Loucy (cell line): ENCODE data around the gene SHC1.

Experiments used
- H2AFZ ChIP-seq: fragments of 200-600 bp; sonication (generic); 2 replicates; pipeline ENCODE4 v1.6.0; 2016; ENCODE audit warnings: antibody characterized with exemption, mild to moderate bottlenecking, low read length, moderate library complexity
- H3F3A ChIP-seq: fragments of 200-600 bp; 2 replicates; pipeline ENCODE4 v1.6.0; 2016; ENCODE audit warnings: antibody characterized with exemption, low read depth, mild to moderate bottlenecking
- H3K27me3 ChIP-seq: fragments of 200-600 bp; sonication (generic); 2 replicates; pipeline ENCODE4 v1.6.1; 2014; ENCODE audit warnings: low read length, mild to moderate bottlenecking; ENCODE audit not compliant: insufficient read depth, poor library complexity, severe bottlenecking
- H3K36me3 ChIP-seq: fragments of 200-600 bp; sonication (generic); 2 replicates; pipeline ENCODE4 v1.6.1; 2016; ENCODE audit warnings: low read length; ENCODE audit not compliant: insufficient read depth
- H3K4me1 ChIP-seq: fragments of 200-600 bp; sonication (generic); 2 replicates; pipeline ENCODE4 v1.5.1; 2014; ENCODE audit warnings: low read length, mild to moderate bottlenecking; ENCODE audit not compliant: insufficient read depth, poor library complexity, severe bottlenecking
- H3K4me2 ChIP-seq: fragments of 200-600 bp; sonication (generic); 2 replicates; pipeline ENCODE4 v1.6.0; 2014; ENCODE audit warnings: antibody characterized with exemption, low read length, low read depth, mild to moderate bottlenecking; ENCODE audit not compliant: poor library complexity, severe bottlenecking
- H3K4me3 ChIP-seq: fragments of 200-600 bp; sonication (generic); 2 replicates; pipeline ENCODE4 v1.5.1; 2014; ENCODE audit warnings: low read length, mild to moderate bottlenecking, mixed read lengths; ENCODE audit not compliant: poor library complexity, severe bottlenecking
- H3K79me2 ChIP-seq: fragments of 200-600 bp; sonication (generic); 2 replicates; pipeline ENCODE4 v1.6.1; 2014; ENCODE audit warnings: low read length; ENCODE audit not compliant: insufficient read depth
- H3K9ac ChIP-seq: fragments of 200-600 bp; sonication (generic); 2 replicates; pipeline ENCODE4 v1.6.0; 2014; ENCODE audit warnings: mild to moderate bottlenecking, low read depth, low read length, moderate library complexity; ENCODE audit not compliant: poor library complexity, severe bottlenecking
- H3K9me2 ChIP-seq: fragments of 200-600 bp; sonication (generic); replicated peaks from 2 replicates; pipeline ENCODE4 v1.6.1; 2016; ENCODE audit warnings: low read depth, low read length, mixed read lengths
- H3K9me3 ChIP-seq: fragments of 200-600 bp; sonication (generic); 2 replicates; pipeline ENCODE4 v1.6.1; 2014; ENCODE audit warnings: mild to moderate bottlenecking, antibody characterized with exemption, low read length, low read depth; ENCODE audit not compliant: insufficient read depth
- H4K20me1 ChIP-seq: fragments of 200-600 bp; sonication (generic); 2 replicates; pipeline ENCODE4 v1.6.0; 2014; ENCODE audit warnings: antibody characterized with exemption, low read length, mild to moderate bottlenecking; ENCODE audit not compliant: insufficient read depth, poor library complexity, severe bottlenecking
- CTCF ChIP-seq: fragments of 200-600 bp; sonication (generic); conservative IDR thresholded peaks from 2 replicates; pipeline ENCODE4 v1.5.1; 2014; ENCODE audit warnings: mild to moderate bottlenecking, antibody characterized with exemption, low read length
- EZH2phosphoT487 ChIP-seq: fragments of 200-600 bp; IDR thresholded peaks from 2 replicates; pipeline ENCODE4 v1.6.1; 2018; ENCODE audit warnings: antibody characterized with exemption, mild to moderate bottlenecking, moderate library complexity, borderline replicate concordance

The SHC1 gene

GRCh38 chr1:155000411-155000725 lies 29.8 kb upstream of the SHC1 start:
- Histone ChIP-seq H3K9me3 (no peaks in the 10 kb centered on the region), H3K4me1 (peaks cover 35% of the 10 kb centered on the region), H2AFZ (no peak overlapping the region), H3K4me3 (peak overlapping the region; percentile 81), H3K9ac (peak overlapping the region; percentile 81), H3K9me2 (no peaks in the 10 kb centered on the region), H3F3A (peaks cover 21% of the 10 kb centered on the region), H3K4me2 (peak overlapping the region; percentile 92), H4K20me1 (no peaks in the 10 kb centered on the region), H3K79me2 (no peaks in the 10 kb centered on the region), H3K27me3 (no peaks in the 10 kb centered on the region), H3K36me3 (no peaks in the 10 kb centered on the region)
- TF ChIP-seq EZH2phosphoT487 (no peak), CTCF (no peak)

GRCh38 chr1:154999571-155000410 lies 29.2 kb upstream of the SHC1 start:
- Histone ChIP-seq H4K20me1 (no peaks in the 10 kb centered on the region), H3K9me2 (no peaks in the 10 kb centered on the region), H3K79me2 (no peaks in the 10 kb centered on the region), H3K4me2 (peak overlapping the region; percentile 92), H3K4me1 (peaks cover 32% of the 10 kb centered on the region), H2AFZ (peak overlapping the region; percentile 34), H3F3A (peaks cover 21% of the 10 kb centered on the region), H3K36me3 (no peaks in the 10 kb centered on the region), H3K4me3 (peak overlapping the region; percentile 81), H3K9me3 (no peaks in the 10 kb centered on the region), H3K27me3 (no peaks in the 10 kb centered on the region), H3K9ac (peak overlapping the region; percentile 81)
- no peak for TF ChIP-seq CTCF
- no peak for TF ChIP-seq EZH2phosphoT487

- TF ChIP-seq EZH2phosphoT487 = no peak
- peak; percentile 98 for TF ChIP-seq CTCF
- Histone ChIP-seq H3K9me2 (no peaks in the 10 kb centered on the region), H3K27me3 (no peaks in the 10 kb centered on the region), H4K20me1 (no peaks in the 10 kb centered on the region), H3K4me2 (peak overlapping the region; percentile 92), H3K4me3 (peak overlapping the region; percentile 81), H2AFZ (peak overlapping the region; percentile 34; the same call in 1 of the 2 replicates), H3F3A (peaks cover 21% of the 10 kb centered on the region), H3K9me3 (no peaks in the 10 kb centered on the region), H3K9ac (peak overlapping the region; percentile 81), H3K36me3 (no peaks in the 10 kb centered on the region), H3K4me1 (peaks cover 31% of the 10 kb centered on the region), H3K79me2 (no peaks in the 10 kb centered on the region)
These were observed 28.4 kb upstream of the SHC1 start for GRCh38 chr1:154998818-154999570.
